NT2/D1 (cell line): Measurements from ENCODE around the gene REXO1.

ENCODE experiments used
- YY1 ChIP-seq: IDR thresholded peaks from 2 replicates; pipeline ENCODE4 v1.6.1; 2011; ENCODE audit not compliant: insufficient read length, insufficient read depth
- ZNF274 ChIP-seq: IDR thresholded peaks from 2 replicates; pipeline ENCODE4 v1.6.1; 2011; ENCODE audit warnings: mild to moderate bottlenecking, low read depth, low read length

DNA sequence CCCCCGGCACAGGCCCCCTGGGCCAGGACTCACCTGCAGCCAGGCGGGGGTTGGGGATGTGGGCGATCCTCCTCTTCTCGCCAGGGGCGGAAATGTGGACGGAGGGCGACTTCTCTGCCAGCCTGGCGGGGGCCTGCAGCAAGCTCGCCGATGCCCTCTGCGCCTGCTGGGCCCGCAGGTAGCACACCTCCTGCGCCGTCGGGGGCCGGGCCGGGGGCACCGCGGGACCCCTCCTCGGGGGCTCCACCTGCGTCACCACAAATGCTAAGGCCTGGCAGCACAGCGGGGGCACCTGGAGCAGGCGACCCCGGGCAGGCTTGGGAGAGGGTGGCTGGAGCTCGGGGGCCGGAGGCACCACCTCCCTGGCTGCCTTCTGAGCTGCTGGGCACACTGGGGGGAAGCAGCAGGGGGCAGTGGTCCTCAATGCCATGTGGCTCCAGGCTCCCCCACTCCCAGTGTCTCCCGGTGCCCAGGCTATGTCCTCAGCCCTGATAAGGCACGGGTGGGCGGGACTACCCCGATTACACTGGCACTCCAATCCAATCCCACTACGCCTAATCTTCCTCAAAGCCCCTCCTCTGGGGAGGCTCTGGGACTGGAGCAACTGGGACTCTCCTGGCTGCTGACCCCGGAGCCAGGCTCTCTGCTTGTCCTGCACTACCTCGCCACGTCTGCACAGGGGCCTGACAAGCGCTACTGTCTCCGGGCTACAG lies 24.6 kb downstream of the REXO1 start:
- no peak for TF ChIP-seq ZNF274
- TF ChIP-seq YY1, result no peak
